Activated CD4-positive, CD25-positive, alpha-beta regulatory T cell treated with anti-CD3 and anti-CD28 coated beads, Interleukin-2, amount 50 U/mL, for 16 hours (primary cell): Measurements from ENCODE around the gene SRPK1.
A peak's percentile ranks its signal among the peaks of the same experiment; 100 is the strongest.
"Not testable (repeated sequence)": the region's sequence is repeated elsewhere in the genome, so short reads cannot be mapped to it uniquely, and the experiment has no call there.

ENCODE experiments used
- DNase-seq: peaks from one replicate; pipeline ENCODE4 v3.0.0-alpha.2; 2020; ENCODE audit warnings: low read depth, low spot score

Gene SRPK1

DNA sequence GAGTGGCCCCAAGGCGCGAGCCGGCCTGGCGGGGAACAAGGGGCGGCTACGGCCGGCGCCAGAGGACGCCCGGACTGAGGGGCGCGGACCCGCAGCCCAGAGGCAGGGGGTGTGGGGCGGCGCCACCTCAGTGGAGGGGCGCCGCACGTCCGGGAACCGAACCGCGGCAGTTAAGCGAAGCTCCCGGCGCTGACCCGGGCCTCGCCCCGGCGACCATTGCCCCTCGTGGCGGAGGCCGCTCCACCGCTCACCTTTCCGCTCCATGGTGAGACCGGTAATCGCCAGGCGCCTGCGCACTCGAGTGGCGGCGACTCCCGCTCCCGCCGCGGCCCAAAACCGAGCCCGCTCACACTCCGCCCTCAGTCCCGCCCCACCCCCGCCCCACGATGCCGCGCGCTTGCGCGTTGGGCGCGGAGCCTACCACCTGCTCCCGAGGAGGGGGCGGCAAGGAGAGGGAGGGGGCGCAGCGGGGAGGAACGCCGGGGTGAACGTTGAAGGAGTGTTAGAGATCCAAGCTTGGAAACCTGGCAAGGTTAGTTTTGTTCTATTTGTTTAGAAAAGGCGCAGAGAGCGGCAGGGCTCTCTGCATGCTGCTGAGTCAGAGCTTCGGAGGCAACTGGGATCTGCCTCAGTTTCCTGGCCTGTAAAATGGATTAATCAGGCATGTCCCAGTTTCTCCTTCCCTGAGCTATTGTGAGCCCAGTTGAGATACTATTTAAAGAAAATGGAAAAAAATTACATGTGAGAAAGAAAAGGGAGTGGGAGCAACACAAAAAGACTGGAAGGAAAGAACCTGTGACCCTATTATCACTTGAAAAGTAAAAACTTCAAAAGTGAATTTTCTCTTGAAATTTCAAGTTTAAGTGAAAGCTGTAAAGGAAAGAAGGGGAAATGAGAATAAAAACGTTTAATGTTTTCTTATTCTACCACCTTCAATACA is at the start of gene SRPK1:
Gene SRPK1, minus strand, starts transcription at position 306 of the 940 bp plus-strand sequence. Its CDS starts 42 bp downstream, at position 264.
- DNase-seq: peak; percentile 77

- DNase-seq: no peak
Observed at GRCh38 chr6:35970181-35970580, 49.3 kb upstream of the SRPK1 start.

DNA sequence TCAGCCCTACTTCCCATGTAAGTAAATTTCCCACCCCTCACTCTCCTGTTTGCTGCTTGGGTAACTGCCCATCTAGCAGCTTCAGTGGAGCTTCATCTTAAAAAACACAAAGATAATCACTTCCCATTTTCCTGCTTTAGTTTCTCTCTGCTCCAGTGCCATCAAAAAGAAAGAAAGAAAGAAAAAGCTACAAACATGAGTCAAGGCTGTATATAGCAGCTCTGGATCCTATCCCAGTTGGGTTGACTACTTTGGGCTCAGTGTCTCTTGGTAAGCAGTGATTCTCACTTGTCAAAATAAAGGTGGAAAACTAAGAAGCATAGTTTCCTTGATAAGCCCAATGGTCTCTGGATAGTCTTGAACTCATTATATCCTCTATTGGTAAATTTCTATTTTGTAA is 48.7 kb upstream of the SRPK1 start:
- DNase-seq: no peak

GRCh38 chr6:35968821-35969220 is 47.9 kb upstream of the SRPK1 start:
- no peak for DNase-seq

DNA sequence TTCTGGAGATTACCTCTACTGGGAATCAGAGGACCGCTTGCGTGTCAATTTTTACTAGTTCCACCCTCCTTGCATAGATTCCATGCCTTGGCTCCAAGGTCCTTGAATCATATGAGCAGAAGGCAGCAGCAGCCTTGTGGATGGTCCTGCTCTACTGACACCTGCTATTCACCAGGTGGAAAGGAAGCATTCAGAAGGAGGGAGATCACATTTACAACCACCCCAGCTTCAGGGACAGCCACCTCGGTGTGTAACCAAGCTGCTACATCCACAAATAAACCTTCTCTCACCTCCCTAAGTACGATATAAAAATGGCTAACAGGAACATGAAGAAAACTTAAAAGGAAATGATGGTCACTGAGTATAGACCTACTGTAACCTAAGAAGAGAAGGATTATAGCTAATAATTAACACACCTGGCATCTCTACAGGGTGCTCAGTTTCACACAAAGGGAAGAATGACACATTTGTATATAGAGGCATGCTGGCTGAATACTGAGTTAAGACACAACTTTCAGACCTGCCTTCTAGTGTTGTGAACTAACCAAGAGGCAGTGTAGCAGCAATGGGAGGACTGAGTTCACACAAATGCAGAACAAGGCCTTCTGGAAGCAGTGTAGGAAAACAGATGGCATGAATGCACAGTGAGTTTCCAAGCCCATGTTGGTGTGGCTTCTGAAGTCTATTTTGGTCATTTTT is 46.3 kb upstream of the SRPK1 start:
- DNase-seq: no peak

- DNase-seq: no peak
Observed at GRCh38 chr6:35962779-35963560, 42.1 kb upstream of the SRPK1 start.

DNA sequence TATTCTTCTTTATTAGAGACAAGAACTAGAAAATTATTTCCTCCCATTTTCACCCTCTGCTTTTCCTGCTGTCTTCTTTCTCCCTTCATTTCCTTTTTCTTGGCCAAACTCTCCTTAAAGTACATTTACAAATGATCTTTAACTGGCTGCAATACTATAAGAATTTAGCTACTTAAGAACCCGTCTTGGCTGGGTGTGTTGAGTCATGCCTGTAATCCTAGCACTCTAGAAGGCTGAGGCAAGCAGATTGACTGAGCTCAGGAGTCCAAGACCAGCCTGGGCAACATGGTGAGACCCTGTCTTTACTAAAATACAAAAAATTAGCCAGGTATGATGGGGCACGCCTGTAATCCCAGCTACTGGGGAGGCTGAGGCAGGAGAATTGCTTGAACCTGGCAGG is 39.3 kb upstream of the SRPK1 start:
- DNase-seq: no peak

- DNase-seq: no peak
Observed at GRCh38 chr6:35955970-35956369, 35.1 kb upstream of the SRPK1 start.

DNA sequence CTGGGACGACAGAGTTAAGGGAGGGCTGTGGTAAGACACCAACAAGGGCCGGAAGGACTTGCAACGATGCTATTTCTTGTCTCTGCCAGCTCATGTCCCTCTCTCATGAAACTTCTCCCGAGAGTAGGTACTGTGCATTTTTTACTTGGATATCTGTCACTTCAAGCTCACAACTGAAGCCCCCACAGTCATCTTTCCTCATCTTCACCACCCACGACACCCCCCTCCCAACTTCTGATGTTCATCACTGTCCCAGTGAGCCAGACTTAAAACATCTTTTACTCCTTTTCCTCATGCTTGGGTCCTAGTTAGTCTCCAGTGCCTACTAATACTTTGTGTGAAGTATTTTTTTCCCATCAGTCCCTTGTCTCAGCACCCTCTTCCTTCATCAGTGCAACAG is 34.6 kb upstream of the SRPK1 start:
- DNase-seq: no peak

DNA sequence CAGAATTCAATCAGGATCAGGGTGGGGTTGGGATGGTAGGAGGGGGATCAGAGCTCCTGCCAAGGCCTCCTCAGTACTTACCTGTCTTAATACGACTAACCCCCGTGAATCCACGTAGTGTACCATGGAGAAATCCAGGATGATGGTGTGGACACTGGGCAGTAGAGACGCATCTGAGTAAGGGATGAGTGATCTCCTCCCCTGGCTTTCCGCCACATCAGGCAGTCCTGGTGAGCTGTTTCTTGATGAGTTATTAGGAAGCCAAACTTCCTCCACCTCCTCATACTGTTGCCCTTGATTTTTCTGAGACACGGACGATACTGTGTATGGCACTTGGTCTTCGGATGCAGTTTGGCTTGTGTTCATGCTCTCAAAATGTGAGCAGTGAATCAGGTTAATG is 34.2 kb upstream of the SRPK1 start:
- no peak for DNase-seq

GRCh38 chr6:35954333-35954732 is 33.4 kb upstream of the SRPK1 start:
- DNase-seq: no peak

DNA sequence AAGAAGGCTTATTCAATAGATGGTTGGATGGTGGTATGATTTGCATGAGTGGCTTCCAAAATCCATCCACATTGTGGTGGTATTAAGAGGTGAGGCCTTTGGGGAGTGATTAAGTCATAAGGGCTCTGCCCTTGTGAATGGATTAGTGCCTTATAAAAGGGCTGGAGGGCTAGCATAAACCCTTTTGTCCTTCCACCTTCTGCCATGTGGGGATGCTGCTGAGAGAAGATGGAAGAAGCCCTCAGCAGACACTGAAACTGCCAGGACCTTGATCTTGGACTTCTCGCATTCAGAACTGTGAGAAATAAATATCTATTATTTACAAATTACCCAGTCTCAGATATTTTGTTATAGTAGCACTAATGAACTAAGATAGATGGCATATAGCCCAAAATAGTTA is 27.8 kb upstream of the SRPK1 start:
- no peak for DNase-seq

DNA sequence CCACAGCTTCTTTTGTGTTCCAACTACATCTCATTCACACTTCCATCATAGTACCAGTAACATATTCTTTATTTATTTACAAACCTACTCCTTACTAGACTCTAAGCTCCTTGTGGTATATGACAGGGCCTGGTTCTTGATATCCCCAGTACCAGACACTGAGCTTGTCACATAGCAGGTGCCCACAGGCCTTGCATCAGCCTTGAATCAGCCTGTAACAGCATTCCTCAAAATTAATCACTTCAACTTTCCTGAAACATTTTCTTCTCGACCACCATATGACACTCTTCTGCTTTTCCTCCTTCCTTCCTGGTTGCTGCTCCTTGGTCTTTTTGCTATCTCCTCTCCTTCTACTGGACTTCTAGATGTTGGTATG is 24.7 kb upstream of the SRPK1 start:
- no peak for DNase-seq

DNA sequence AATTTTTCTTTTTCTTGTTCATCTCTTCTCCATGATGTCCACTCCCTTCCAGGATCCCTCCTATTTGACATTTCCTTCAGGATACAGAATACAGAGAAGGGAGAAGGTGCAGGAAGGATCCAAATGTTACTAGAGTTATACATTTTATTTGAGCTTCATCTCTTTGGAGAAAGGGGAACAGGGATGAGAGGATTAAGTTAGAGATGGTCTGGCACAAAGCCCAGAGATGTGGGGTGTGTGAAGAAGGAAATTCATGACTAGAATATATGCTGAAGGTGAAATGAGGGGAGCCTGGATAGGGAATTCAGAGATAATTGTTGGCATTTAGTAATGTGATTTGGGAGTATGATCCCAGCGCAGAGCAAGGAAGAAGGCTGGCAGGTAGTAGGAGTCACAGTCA is 22.5 kb upstream of the SRPK1 start:
- no peak for DNase-seq

- DNase-seq: no peak
Observed at GRCh38 chr6:35942355-35942754, 21.5 kb upstream of the SRPK1 start.

DNA sequence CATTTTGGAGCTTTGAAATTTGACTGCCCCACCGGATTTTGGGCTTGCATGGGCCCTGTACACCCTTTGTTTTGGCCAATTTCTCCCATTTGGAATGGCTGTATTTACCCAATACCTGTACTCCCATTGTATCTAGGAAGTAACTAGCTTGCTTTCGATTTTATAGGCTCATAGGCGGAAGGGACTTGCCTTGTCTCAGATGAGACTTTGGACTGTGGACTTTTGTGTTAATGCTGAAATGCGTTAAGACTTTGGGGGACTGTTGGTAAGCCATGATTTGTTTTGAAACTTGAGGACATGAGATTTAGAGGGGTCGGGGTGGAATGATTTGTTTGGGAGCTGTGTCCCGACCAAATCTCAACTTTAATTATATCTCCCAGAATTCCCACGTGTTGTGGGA is 20.3 kb upstream of the SRPK1 start:
- not testable (repeated sequence) for DNase-seq

GRCh38 chr6:35940014-35940413 is 19.1 kb upstream of the SRPK1 start:
- not testable (repeated sequence) for DNase-seq

GRCh38 chr6:35939259-35939658 is 18.4 kb upstream of the SRPK1 start:
- not testable (repeated sequence) for DNase-seq

- no peak for DNase-seq
Observed at GRCh38 chr6:35936681-35937359, 15.9 kb upstream of the SRPK1 start.

GRCh38 chr6:35935469-35935868 is 14.6 kb upstream of the SRPK1 start:
- DNase-seq: no peak

- no peak for DNase-seq
Observed at GRCh38 chr6:35933844-35934243, 12.9 kb upstream of the SRPK1 start.

- not testable (repeated sequence) for DNase-seq
Observed at GRCh38 chr6:35931873-35932272, 11.0 kb upstream of the SRPK1 start.
